ENCODE data around the gene ROR2.

The ROR2 gene

GRCh38 chr9:91837981-91838731, 111.9 kb downstream of the ROR2 start:
- DNase-seq = no peak

- no peak for DNase-seq
Measured at GRCh38 chr9:91836515-91836914, 113.5 kb downstream of the ROR2 start.

GRCh38 chr9:91835632-91836031, 114.4 kb downstream of the ROR2 start:
- DNase-seq = no peak

GRCh38 chr9:91835216-91835615, 114.8 kb downstream of the ROR2 start:
- no peak for DNase-seq

- DNase-seq = no peak
Measured at GRCh38 chr9:91834740-91835139, 115.3 kb downstream of the ROR2 start.

- DNase-seq = no peak
Measured at GRCh38 chr9:91833878-91834255, 116.2 kb downstream of the ROR2 start.

GRCh38 chr9:91833096-91833877, 116.7 kb downstream of the ROR2 start:
- no peak for DNase-seq

GRCh38 chr9:91832322-91832721, 117.7 kb downstream of the ROR2 start:
- no peak for DNase-seq

- no peak for DNase-seq
Measured at GRCh38 chr9:91825866-91826265, 124.2 kb downstream of the ROR2 start.

GRCh38 chr9:91825422-91825821, 124.6 kb downstream of the ROR2 start:
- DNase-seq = no peak

- DNase-seq = no peak
Measured at GRCh38 chr9:91824601-91825305, 125.3 kb downstream of the ROR2 start.

- DNase-seq = no peak
Measured at GRCh38 chr9:91824151-91824550, 125.9 kb downstream of the ROR2 start.

GRCh38 chr9:91820949-91821880, 128.8 kb downstream of the ROR2 start:
- DNase-seq = no peak

- DNase-seq = no peak
Measured at GRCh38 chr9:91820126-91820750, 129.8 kb downstream of the ROR2 start.

GRCh38 chr9:91818647-91819403, 131.2 kb downstream of the ROR2 start:
- no peak for DNase-seq

- DNase-seq = no peak
Measured at GRCh38 chr9:91818225-91818585, 131.8 kb downstream of the ROR2 start.

GRCh38 chr9:91817493-91818224, 132.4 kb downstream of the ROR2 start:
- DNase-seq = no peak

- DNase-seq = no peak
Measured at GRCh38 chr9:91817106-91817492, 132.9 kb downstream of the ROR2 start.

GRCh38 chr9:91816356-91816755, 133.7 kb downstream of the ROR2 start:
- no peak for DNase-seq

- no peak for DNase-seq
Measured at GRCh38 chr9:91815896-91816295, 134.1 kb downstream of the ROR2 start.

GRCh38 chr9:91814753-91815152, 135.3 kb downstream of the ROR2 start:
- no peak for DNase-seq

All from Kasumi-1 (cell line).